HG03521 (cell line): ENCODE data around the gene TUNAR.

Experiments
- ATAC-seq: cut with Tn5 transposase; IDR thresholded peaks from one replicate; pipeline ENCODE4 v1.9.1; 2021; ENCODE audit warnings: mild to moderate bottlenecking, moderate library complexity; ENCODE audit not compliant: unreplicated experiment

TUNAR gene

DNA sequence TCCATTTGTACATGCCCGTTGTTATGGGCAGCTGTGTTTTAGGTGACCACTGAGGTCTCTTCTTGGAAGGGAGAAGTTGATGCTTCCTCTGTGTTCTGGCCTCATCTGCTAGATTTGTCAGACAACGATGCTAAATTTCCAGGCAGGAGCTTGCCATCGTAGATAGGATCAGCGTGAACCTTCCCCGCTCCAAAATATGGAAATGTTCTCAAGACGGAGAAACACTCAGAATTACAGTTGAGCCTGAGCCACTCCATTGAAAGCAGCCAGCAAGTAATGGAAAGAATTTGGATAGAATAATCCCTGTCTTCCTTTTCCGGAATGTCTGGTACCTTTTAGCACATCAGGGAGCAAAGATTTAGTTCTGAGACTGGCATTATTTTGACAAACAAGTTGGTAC lies 34.8 kb downstream of the TUNAR start:
- no peak for ATAC-seq

DNA sequence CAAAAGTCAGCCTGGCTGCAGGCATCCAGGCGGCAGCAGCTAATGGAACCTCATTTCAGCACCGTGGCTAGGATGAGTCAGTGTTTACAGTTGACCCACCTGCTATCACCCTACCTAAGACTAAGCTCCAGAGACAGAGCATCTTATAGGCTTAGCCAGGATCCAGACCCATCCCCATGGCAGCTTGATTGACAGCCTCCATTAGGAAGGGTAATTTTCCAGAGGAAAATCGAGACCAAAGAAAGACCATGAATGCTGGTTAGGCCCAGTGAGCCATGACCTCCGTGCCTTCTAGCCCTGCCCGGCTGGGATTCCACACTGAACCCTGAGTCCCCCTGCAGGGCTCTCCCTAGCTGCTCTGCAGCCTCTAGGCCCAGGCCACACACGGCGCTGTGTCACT lies 38.7 kb downstream of the TUNAR start:
- no peak for ATAC-seq

DNA sequence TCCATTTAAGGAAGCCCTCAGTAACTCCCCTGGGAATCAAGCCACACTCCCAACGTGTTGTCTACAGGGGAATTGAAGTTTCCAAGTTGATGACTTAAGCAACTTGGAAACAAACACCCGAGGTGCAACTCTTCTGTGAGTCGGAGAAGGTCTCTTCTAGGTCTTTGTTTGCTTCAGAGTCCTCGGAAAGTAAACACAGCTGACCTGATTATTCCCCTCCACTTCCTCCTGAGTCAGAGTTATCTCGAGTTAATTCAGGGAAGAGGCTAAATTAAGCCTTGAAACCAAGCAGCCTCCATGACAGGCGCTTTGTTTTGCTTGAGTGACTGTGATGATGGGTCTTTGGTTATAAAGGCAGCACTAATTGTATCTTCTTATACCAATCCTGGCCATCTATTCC lies 41.8 kb downstream of the TUNAR start:
- no peak for ATAC-seq

DNA sequence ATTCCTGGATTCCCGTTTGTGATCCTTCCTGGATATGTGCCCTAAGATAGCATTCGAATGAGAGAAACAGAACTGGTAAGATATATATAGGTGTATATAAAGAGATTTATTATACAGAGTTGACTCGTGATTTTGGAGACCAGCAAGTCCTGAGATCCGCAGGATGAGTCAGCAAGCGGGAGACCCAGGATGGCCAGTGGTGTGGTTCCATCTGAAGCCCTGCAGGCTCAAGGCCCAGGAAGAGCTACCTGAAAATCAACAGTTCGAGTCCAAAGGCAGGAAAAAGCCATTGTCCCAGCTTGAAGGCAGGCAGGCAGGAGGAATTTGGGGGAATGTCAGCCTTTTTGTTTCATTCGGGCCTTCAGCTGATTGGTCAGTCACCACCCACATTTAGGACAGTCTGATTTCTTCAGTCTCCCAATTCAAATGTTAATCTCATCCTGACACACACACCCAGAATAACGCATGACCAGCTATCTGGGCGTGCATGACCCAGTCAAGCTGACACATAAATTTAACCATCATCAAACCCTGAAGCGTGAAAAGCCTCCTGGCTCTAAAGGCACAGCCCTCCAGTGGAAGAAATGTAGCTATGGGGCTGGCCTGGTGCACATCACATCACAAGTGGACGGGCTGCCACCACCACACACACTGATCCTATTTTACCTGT lies 44.3 kb downstream of the TUNAR start:
- ATAC-seq = no peak

DNA sequence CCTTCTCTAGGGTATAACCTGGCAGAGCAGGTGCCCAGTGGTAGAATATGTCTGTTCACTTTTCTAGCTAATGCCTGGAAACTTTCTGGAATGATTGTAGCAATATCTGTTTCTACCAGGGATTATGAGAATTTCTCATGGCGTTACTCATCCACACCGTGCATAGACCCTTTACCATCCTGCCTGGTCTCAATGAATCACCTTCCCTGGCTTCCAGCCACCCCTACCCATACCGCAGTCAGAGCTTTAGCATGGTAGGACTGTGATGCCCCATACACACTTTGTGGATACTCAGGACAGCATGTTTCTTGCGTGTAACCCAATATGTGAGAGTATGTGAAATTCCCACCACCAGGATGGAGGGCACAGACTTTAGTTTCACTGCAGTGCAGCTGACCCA lies 45.4 kb downstream of the TUNAR start:
- no peak for ATAC-seq

DNA sequence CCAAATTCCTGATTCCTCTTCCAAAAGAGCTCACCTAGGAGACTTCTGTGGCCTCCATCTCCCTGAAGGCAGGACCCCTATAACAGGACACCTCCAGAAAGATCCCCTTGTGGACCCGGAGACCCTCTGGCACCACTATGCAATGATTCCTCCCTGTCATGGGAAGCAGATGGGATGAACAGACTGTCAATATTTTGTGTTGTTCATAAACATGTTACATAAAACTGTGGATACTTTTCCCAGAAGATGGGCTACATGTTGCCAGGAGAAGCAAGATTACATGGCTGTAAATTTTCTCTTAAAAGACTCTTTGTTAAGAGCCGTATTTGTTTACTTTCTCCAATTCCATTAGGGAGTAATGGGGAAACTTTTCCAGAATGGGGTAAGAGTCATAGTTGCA lies 52.1 kb downstream of the TUNAR start:
- no peak for ATAC-seq

DNA sequence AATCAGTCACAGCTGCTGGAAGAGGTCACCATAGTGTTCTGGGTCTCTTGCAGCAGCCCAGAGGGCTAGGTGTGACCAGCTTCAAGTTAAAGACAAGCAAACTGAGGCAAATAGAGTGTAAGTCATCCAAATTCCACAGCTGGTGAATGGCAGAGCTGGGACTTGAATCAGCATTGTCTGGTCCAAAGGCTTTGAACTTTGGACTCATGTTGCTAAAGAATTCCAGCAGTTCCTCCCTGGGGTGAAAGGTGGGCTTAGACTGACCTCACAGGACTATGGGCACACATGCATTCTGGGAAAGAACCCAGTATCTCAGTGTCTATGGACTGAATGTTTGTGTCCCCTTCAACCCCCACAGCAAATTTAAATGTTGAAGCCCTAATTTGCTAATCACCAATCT lies 54.8 kb downstream of the TUNAR start:
- no peak for ATAC-seq

DNA sequence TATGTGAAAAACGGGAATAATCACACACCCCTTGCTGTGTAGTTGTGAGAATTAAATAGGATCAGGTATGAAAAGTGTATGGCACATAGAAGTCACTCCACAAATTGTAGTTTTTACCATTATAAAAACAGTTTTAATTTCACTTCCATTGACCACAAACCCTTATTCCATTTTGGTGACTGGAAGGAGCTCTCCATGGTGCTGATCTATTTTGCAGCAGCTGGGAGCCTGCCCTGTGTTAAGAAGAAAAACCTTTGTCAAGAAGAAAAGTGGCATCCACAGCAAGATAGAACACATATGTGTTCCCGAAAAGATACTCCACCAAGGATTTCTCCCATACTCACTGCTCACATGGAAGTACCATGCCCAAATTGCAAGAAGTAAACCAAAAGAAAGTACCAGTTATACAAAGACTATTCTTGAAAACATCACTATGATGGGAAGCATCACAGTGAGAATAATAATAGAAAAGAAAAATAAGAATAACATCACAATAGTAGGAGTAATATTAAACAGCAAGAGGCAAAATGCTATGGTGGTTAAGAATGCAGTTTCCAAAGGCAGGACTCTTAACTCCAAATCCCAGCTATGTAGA lies 58.7 kb downstream of the TUNAR start:
- no peak for ATAC-seq

DNA sequence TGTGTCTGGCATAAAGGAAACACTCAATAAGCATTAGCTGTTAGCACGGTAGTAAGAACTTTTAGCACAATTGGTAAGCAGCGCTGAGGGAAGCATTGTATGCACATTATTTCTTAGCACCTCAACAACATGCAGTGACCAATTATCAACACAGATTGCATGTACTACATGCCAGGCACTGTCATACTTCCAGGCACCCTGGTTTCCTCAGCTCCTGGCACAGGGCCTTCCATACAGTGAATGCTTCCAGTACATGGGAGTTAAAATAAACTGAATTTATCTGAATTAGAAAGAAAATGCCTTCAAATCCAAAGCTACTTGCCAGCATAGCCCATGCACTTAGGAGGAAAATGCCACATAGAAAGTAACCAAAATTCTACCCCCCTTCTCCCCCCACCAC lies 59.4 kb downstream of the TUNAR start:
- no peak for ATAC-seq

DNA sequence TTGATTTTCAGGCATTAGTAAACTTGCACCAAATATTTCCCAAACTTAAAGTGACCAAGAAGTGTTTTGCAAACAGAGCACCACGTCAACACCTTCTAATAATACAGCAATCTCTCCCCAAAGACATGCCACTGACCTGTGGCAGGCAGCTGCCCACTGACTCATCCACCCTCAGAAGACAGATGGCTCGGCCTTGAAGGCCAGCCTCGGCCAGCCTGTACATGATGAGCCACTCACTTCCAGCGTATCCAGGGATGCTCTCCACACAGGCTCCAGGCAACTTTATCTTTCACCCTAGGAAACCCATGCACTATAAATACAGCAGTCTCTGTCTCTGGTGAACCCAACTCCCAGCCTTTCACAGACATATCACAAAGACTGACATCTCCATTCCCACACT lies 62.7 kb downstream of the TUNAR start:
- no peak for ATAC-seq

DNA sequence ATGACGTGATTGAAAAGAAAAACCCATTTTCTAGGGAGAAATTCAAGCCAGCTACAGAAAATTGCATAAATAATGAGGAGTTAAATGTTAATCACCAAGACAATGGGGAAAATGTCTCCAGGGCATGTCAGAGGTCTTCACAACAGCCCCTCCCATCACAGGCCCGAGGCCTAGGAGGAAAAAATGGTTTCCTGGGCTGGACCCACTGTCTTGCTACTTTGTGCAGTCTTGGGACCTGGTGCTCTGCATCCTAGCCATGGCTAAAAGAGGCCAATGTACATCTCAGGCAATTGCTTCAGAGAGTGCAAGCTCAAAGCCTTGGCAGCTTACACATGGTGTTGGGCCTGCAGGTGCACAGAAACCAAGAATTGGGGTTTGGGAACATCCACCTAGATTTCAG lies 65.3 kb downstream of the TUNAR start:
- ATAC-seq = no peak

DNA sequence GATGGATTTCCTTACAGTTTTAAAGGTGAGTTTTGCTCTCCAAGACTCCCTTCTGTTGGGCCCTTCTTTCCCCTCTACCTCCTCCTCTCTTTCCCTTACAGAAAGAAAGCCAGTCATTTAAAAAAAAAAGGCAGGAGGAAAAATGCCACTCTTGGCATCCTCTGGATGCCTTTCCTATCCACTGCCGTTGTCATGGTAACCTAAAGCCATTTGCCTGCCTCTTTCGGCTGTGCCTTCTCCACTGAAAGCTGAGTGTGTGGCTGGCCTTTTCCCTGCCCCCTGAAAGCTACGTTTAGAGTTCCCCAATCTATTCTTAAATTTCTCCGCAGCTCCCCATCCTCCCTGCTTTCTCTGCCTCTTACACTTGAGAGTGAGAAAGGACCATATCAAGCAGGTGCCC lies 67.1 kb downstream of the TUNAR start:
- ATAC-seq = no peak

DNA sequence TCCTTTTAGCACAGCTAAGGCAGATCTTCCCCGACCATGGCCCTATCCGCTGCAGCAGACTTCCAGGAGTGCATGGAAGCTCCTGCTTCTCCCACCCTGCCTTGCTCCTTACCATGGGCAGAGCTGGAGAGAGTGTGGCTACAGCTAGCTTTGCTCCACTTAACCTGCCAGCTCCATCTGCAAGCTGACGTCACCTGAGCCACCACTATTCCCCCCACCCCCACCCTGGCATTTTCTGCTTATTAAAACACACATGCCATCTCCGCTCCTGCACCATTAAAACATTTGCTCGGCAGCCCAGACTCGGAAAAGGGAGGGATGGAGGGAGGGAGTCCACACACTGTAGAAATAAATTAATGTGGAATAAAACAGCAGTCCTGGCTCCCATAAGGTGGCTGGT lies 67.8 kb downstream of the TUNAR start:
- no peak for ATAC-seq

DNA sequence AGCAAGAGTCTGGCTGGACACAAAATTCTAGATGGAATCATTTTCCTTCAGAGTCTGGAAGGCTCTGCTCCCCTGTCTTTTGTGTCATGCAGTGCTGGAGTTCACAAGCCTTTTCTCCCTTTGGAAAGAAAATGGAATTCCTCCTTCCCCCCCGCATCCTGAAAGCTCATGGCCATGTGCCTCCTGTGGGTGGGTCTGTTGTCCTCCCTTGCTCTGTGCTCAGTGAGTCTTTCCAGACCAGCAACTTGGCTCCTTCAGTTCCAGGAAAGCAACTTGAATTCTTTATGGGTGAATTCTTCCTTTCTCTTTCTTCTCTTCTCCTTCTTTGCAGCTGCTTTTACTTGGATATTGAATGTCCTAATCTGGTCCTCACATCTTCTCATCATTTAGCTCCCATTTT lies 70.2 kb downstream of the TUNAR start:
- no peak for ATAC-seq

DNA sequence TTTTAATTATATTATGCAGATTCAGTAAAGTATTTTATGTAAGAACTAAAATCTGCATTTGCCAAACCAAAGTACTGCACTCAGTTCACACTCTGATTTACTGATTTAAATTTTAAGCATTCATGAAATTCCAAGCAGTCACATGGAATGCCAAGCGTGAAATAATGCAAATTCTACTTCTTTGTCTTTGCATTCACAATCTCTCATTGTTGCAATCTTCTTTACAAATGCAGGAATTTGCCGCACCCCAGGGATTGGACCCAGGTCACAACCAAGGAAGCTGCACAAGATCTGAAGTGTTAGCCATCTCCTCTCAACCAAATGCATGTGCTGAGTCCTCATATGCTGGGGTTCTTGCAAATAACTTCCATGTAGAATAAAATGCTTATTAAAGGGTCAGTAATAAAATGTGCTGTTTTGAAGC lies 71.9 kb downstream of the TUNAR start:
- no peak for ATAC-seq

DNA sequence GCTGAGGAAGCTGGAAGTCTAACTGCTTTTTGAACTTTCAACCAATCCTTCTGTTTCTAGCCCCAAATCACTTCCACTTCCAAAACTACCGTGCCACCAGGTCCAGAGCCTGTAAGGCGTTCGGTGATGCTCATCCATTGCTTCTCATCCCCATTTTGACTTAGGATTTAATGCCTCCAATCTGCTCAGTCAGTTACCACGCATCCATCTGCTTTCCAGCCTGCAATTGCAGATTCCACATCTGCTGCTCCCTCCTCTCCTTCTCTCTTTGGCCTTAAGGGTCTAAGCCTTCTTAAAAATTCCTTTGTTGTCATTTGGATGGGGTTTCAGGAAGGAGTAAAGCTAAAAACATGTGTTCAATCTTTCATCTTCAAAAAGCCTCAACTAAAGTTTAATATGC lies 74.7 kb downstream of the TUNAR start:
- ATAC-seq = no peak

DNA sequence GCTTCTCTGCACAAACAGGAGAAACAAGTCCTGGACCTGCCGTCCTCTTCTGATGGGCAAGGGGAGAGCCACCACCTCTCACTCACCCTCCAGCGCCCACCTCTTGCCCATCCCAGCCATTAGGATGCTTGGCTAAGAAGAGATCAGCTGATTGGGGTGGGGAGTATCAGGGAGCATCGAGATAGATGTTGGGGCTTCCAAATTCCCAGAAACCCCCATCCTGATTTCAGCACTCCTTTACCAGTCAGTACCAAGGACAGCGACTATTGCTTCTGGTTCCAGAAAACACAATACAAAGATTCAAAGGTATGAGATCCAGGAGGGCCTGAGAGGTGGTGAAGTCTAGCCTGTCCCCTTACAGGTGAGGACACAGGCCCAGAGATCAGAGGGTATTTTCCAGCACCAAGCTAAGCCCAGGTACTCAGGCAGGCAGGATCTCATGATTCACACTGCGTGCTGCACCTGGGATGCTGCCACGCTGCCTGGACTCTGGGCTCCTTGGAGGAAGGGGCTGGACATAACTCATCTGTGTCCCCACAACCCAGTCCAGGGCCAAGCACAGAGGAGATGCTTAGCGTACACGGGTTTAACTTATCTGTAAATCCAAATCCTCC lies 76.6 kb downstream of the TUNAR start:
- no peak for ATAC-seq

DNA sequence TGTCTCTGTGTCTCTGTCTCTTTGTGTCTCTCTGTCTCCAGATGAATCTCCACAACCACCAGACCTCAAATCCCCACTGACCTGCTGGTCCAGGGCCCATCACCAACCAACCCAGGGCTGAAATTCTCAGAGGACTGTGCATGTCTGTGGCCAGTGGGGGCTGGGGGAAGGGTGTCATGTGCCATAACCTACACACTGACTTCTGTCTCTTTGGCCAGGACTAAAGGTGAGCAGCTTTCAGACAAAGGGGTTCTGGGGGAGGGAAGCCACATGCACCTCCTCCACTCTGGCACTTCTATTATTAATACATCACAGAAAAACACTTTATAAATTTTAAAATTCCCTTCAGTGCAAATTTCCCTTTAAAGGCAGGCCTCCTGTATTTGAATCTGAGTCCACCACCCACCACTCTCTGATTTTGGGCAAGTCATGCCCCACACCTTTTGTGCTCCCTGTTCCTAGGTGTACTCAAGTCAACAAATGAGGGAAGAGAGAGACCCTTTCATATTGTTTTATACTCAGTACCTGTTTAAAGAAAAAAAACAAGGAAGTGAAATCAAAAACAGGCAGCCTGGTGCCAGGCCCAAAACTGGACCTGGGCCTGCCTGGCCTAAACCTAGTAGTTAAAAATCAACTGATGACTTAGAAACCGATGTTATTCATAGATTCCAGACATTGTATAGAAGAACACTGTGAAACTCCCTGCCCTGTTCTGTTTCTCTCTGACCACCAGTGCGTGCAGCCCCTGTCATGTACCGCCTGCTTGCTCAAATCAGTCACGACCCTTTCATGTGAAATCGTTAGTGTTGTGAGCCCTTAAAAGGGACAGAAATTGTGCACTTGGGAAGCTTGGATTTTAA lies 80.2 kb downstream of the TUNAR start:
- no peak for ATAC-seq

DNA sequence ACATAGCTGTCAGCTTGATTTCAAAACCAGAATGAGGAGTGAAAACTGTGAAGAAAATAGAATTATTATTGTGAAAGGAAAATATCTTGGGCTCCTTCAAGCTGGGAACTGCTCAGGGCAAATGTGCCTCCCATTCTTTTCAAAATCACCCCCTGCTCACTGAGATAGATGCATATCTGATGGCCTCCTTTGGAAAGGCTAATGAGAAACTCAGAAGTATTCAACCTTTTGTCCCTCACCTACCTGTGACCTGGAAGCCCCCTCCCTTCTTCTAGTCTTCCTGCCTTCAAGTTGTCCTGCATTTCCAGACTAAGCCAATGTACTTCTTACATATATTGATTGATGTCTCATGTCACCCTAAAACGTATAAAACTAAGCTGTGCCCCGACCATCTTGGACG lies 81.5 kb downstream of the TUNAR start:
- no peak for ATAC-seq

DNA sequence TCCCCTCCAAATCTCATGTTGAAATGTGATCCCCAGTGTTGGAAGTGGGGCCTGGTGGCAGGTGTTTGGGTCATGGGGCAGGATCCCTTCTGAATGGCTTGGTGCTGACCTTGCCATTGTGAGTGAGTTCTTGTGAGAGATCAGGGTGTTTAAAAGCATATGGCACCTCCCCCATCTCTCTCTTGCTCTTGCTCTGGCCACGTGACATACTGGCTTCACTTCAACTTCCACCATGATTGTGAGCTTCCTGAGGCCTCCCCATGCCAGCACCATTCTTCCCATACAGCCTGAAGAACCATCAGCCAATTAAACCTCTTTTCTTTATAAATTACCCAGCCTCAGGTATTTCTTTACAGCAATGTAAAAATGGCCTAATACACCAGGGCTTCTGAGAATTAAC lies 82.7 kb downstream of the TUNAR start:
- no peak for ATAC-seq

DNA sequence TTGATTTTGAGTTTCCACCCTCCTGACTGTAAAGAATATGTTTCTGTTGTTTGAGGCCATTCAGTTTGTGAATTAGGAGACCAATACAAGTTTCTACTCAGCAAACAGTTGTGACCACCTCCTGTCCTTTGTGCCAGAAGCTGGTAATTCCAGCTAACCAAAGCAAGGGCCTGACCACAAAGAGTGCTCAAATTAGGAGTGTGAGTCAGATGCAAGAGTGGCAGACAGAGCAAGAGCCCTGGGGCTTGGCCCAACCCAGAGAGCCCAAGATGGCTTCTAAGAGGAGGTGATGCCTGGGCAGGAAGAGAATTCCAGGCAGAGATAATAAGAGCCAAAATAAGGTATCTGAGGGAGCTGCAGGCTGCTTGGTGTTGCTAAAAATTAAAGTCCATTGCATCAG lies 84.8 kb downstream of the TUNAR start:
- ATAC-seq = no peak

DNA sequence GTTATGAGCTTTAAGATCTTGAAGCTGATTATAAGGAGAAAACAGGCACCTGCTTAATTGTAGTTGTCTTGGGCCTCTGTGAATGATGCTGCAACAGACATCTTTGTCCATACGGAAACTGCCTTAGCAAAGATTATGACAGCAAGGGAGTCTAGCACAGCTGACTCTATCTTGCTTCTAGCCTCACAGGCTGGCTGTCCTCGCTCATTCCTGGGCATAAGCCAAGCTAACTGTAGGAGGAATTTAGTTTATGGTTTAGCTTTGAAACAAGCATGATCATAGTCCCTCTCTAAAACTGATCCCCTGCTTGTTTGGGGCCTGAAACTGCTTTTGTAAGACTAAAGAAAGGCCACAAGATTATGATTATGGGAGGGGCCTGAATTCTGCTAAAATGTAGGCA lies 88.3 kb downstream of the TUNAR start:
- ATAC-seq = no peak
